ENCODE measurements around the gene BRINP2. TPM values are rescaled to one million over a fixed set of nuclear protein-coding genes. Genes with fewer than 3 reads are reported as not detected.

The BRINP2 gene
- polyA plus RNA-seq, 3 donors, result not detected

DNA sequence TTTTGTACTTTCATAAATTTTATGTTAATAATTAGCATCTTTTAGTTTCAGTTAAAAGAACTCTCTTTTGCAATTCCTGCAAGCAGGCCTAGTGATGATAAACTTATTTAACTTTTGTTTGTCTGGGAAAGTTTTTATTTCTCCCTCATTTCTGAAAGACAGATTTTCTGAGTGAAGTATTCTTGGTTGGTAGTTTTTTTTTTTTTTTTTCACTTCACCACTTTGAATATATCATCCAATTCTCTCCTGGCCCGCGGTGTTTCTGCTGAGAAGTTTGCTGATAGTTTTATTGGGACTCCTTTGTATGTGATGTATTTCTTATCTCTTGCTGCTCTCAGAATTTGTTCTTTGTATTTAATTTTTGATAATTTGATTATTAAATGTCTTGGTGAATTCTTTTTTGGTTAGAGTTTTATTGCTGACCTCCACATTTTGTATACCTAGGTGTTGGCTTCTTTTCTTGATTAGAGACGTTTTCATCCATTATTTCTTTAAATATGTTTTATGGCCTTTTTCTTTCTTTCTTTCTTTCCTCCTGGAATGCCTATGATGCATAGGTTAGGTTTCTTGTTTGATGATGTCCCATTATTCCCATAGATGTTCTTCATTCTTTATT, 45.9 kb downstream of the BRINP2 start:
- Histone ChIP-seq H3K9ac (ENCODE audit: insufficient read depth, low read length, poor library complexity, severe bottlenecking) (no peak overlapping the region), H3K4me3 (replicated peaks in 1 of 3; ENCODE audit: low read depth in 2 of 3, low read length in 3 of 3) (no peak overlapping the region), H3K4me2 (replicated peaks; ENCODE audit: extremely low read depth, low read length, poor library complexity, severe bottlenecking) (no peak overlapping the region), H4K20me1 (ENCODE audit: insufficient read depth, low read length) (no peaks in the 10 kb centered on the region), H3K9me3 (replicated peaks in 1 of 2; ENCODE audit: control insufficient read depth in 1 of 2, insufficient read depth in 1 of 2, low read length in 2 of 2) (peaks cover 14 to 18% of the 10 kb centered on the region in 2 donors), H3K27ac (ENCODE audit: low read depth in 1 of 2, low read length in 2 of 2) (no peak overlapping the region), H3K27me3 (ENCODE audit: control insufficient read depth in 2 of 2, insufficient read depth in 2 of 2, low read length in 2 of 2) (no peaks in the 10 kb centered on the region), H3K36me3 (replicated peaks in 1 of 2; ENCODE audit: control insufficient read depth in 1 of 2, insufficient read depth in 2 of 2, low read length in 2 of 2) (no peaks in the 10 kb centered on the region), H2AFZ (ENCODE audit: insufficient read depth, low read depth, low read length, poor library complexity, severe bottlenecking) (no peak overlapping the region), H3K4me1 (ENCODE audit: control insufficient read depth in 1 of 2, insufficient read depth in 2 of 2, low read length in 2 of 2) (no peaks in the 10 kb centered on the region), H3K79me2 (ENCODE audit: insufficient read depth, low read length) (no peaks in the 10 kb centered on the region)
- Mint-ChIP-seq H3K4me3 (no peak overlapping the region), H3K27ac (no peak overlapping the region), H3K27me3 (ENCODE audit: low read depth in 3 of 3) (peaks cover 0 to 4% (median 2%) of the 10 kb centered on the region in 3 donors), H3K9me3 (peaks cover 4 to 27% (median 19%) of the 10 kb centered on the region in 7 donors), H3K36me3 (no peaks in the 10 kb centered on the region), H3K4me1 (no peaks in the 10 kb centered on the region)
- DNase-seq, result no peak
- intact Hi-C loops (cut with micrococcal nuclease), result no loop called here
- TF ChIP-seq, protein P1, sequence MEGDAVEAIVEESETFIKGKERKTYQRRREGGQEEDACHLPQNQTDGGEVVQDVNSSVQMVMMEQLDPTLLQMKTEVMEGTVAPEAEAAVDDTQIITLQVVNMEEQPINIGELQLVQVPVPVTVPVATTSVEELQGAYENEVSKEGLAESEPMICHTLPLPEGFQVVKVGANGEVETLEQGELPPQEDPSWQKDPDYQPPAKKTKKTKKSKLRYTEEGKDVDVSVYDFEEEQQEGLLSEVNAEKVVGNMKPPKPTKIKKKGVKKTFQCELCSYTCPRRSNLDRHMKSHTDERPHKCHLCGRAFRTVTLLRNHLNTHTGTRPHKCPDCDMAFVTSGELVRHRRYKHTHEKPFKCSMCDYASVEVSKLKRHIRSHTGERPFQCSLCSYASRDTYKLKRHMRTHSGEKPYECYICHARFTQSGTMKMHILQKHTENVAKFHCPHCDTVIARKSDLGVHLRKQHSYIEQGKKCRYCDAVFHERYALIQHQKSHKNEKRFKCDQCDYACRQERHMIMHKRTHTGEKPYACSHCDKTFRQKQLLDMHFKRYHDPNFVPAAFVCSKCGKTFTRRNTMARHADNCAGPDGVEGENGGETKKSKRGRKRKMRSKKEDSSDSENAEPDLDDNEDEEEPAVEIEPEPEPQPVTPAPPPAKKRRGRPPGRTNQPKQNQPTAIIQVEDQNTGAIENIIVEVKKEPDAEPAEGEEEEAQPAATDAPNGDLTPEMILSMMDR (IDR thresholded peaks at IDR 0.05), result no peak
- no CpG with 5 or more reads among the region's 3 CpGs for WGBS (ENCODE audit: insufficient coverage)

DNA sequence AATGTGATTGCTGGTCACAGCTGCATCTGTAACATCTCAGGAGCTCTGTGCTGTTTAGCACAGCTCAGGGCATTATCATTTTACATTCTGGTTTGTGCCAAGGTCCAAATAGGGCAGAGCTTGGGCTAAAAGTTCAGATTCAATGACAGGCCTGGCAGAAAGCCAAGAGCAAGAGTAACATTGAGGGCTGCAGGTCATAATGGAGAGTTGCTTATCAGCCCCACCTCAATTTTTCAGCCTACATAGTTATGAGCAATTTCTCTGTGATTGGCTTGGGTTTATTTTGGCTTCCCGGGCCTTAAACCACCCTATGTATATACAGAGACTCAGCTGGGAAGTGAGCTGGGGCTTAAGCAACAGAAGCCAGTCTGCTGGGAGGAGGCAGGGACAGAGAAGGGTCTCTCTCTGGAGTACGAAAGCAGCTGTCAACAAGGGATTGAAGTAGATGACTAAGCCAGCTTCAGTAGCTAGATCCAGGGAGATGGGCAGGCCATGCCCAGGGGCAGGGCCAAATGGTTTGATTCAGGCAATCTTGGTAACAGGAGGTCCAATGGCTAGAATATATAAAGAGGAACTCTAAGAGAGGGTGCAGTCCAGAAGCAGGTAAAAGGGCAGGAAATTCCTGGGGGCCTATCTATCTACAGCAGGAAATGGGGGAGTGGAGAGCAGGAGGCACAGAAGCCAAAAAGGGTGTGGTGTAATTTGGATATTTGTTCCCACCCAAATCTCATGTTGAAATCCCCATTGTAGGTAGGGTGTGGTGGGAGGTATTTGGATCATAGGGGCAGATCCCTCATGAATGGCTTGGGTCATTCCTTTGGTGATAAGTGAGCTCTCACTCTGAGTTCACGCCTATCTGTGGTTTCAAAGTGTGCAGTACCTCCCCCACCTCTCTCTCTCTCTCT, 49.0 kb downstream of the BRINP2 start:
- no peak overlapping the region for H3K9ac ChIP-seq (ENCODE audit: insufficient read depth, low read length, poor library complexity, severe bottlenecking)
- H3K79me2 ChIP-seq (ENCODE audit: insufficient read depth, low read length), result no peaks in the 10 kb centered on the region
- no peak overlapping the region for H3K4me3 ChIP-seq (replicated peaks in 1 of 3; ENCODE audit: low read depth in 2 of 3, low read length in 3 of 3)
- peaks cover 14 to 18% of the 10 kb centered on the region in 2 donors for H3K9me3 ChIP-seq (replicated peaks in 1 of 2; ENCODE audit: control insufficient read depth in 1 of 2, insufficient read depth in 1 of 2, low read length in 2 of 2)
- no peaks in the 10 kb centered on the region for H3K4me1 Mint-ChIP-seq
- intact Hi-C loops (cut with micrococcal nuclease), result no loop called here
- no peaks in the 10 kb centered on the region for H3K27me3 ChIP-seq (ENCODE audit: control insufficient read depth in 2 of 2, insufficient read depth in 2 of 2, low read length in 2 of 2)
- H3K4me2 ChIP-seq (replicated peaks; ENCODE audit: extremely low read depth, low read length, poor library complexity, severe bottlenecking), result no peak overlapping the region
- H2AFZ ChIP-seq (ENCODE audit: insufficient read depth, low read depth, low read length, poor library complexity, severe bottlenecking), result no peak overlapping the region
- peaks cover 4 to 20% (median 15%) of the 10 kb centered on the region in 7 donors for H3K9me3 Mint-ChIP-seq
- no peak overlapping the region for H3K27ac Mint-ChIP-seq
- H3K4me3 Mint-ChIP-seq, result no peak overlapping the region
- no peaks in the 10 kb centered on the region for H3K36me3 Mint-ChIP-seq
- H3K27ac ChIP-seq (ENCODE audit: low read depth in 1 of 2, low read length in 2 of 2), result no peak overlapping the region
- peaks cover 0 to 4% (median 2%) of the 10 kb centered on the region in 3 donors for H3K27me3 Mint-ChIP-seq (ENCODE audit: low read depth in 3 of 3)
- H3K4me1 ChIP-seq (ENCODE audit: control insufficient read depth in 1 of 2, insufficient read depth in 2 of 2, low read length in 2 of 2), result no peaks in the 10 kb centered on the region
- H3K36me3 ChIP-seq (replicated peaks in 1 of 2; ENCODE audit: control insufficient read depth in 1 of 2, insufficient read depth in 2 of 2, low read length in 2 of 2), result no peaks in the 10 kb centered on the region
- TF ChIP-seq, protein P1 (IDR thresholded peaks at IDR 0.05), result no peak
- DNase-seq, result no peak
- WGBS (ENCODE audit: insufficient coverage), result 92% methylated on average over 1 of the region's 3 CpGs
- no peaks in the 10 kb centered on the region for H4K20me1 ChIP-seq (ENCODE audit: insufficient read depth, low read length)

Data from CD14-positive monocyte (primary cell).